HepG2 (cell line): ENCODE data around the gene WDR13. TPM values are rescaled to one million over a fixed set of nuclear protein-coding genes. Genes with fewer than 3 reads are reported as not detected.

Experiments used
- ATAC-seq: fragments of 200-7000 bp; cut with Tn5 transposase; 3 replicates; pipeline ENCODE4 v1.9.1; 2020; ENCODE audit warnings: mild to moderate bottlenecking, moderate library complexity
- BruUV-seq: library from RNA; stranded (reverse); fragments of 400-500 nt; replicated peaks from 2 replicates; lab custom pipeline; 2021; lab: Mats Ljungman, UMichigan
- CTCF ChIA-PET: fragments of 300-600 bp; formaldehyde crosslinking; extraction: SDS; loops from one replicate; lab custom pipeline; 2021; ENCODE audit warnings: low total read pairs, inconsistent platforms, low intra/inter-chr PET ratio; lab: Yijun Ruan, JAX
- POLR2A ChIA-PET: fragments of 350-600 bp; sonication (Branson Sonifier 250); formaldehyde crosslinking; loops from one replicate; lab custom pipeline; 2020; ENCODE audit warnings: antibody characterized with exemption, inconsistent platforms; lab: Yijun Ruan, JAX
- DNase-seq: peaks from one replicate; pipeline ENCODE4 v3.0.0-alpha.2; 2015; ENCODE audit warnings: low spot score
- FAIRE-seq: peaks from 3 replicates; lab custom pipeline; 2011; peaks lifted over from hg19 to GRCh38; lab: Jason Lieb, UNC
- H2AFZ ChIP-seq: one replicate; pipeline ENCODE4 v1.6.1; 2011; ENCODE audit warnings: low read length, inconsistent platforms
- H3K27ac ChIP-seq: fragments of 300-600 bp; 3 replicates; pipeline ENCODE4 v1.8.0; 2011; ENCODE audit warnings: mixed run types, mild to moderate bottlenecking, mixed read lengths, low read length, inconsistent platforms; ENCODE audit not compliant: insufficient read depth; ENCODE audit errors: extremely low read length
- H3K27me3 ChIP-seq, 2 experiments: fragments of 200-600 bp in 1 of 2; 2 replicates in 1 of 2; 3 replicates in 1 of 2; pipeline versions ENCODE4 v1.6.0 to v1.8.0; 2011; ENCODE audit warnings: low read length in 2 of 2, mild to moderate bottlenecking in 2 of 2, moderate library complexity in 2 of 2, inconsistent platforms in 1 of 2; ENCODE audit not compliant: insufficient read depth in 2 of 2, control insufficient read depth in 1 of 2
- H3K36me3 ChIP-seq, 2 experiments: fragments of 200-600 bp in 1 of 2; replicated peaks in 1 of 2; 2 replicates in 1 of 2; 3 replicates in 1 of 2; pipeline versions ENCODE4 v1.5.1 to v1.8.0; 2011; ENCODE audit warnings: low read length in 2 of 2, inconsistent platforms in 1 of 2; ENCODE audit not compliant: insufficient read depth in 2 of 2, control insufficient read depth in 1 of 2
- H3K4me1 ChIP-seq: 2 replicates; pipeline ENCODE4 v1.5.1; 2012; ENCODE audit warnings: low read length, inconsistent platforms; ENCODE audit not compliant: insufficient read depth
- H3K4me2 ChIP-seq: 2 replicates; pipeline ENCODE4 v1.6.0; 2011; ENCODE audit warnings: low read depth, low read length, inconsistent platforms
- H3K4me3 ChIP-seq, 3 experiments: fragments of 200-600 bp in 1 of 3; sonication (generic), shearing (Covaris generic) in 1 of 3; replicated peaks in 1 of 3; 2 replicates each; pipeline ENCODE4 v1.5.1; 2011 to 2016; ENCODE audit warnings: low read length in 3 of 3, inconsistent platforms in 2 of 3, low read depth in 2 of 3, mild to moderate bottlenecking in 2 of 3, control low read depth in 1 of 3, mixed read lengths in 1 of 3; ENCODE audit not compliant: insufficient read depth in 1 of 3
- H3K79me2 ChIP-seq: one replicate; pipeline ENCODE4 v1.6.1; 2011; ENCODE audit warnings: low read length, inconsistent platforms; ENCODE audit not compliant: insufficient read depth
- H3K9ac ChIP-seq: 2 replicates; pipeline ENCODE4 v1.6.0; 2011; ENCODE audit warnings: mild to moderate bottlenecking, low read depth, low read length, inconsistent platforms; ENCODE audit not compliant: insufficient read depth
- H3K9me3 ChIP-seq: 2 replicates; pipeline ENCODE4 v1.5.1; 2012; ENCODE audit warnings: mild to moderate bottlenecking, low read length
- H4K20me1 ChIP-seq: 2 replicates; pipeline ENCODE4 v1.6.0; 2011; ENCODE audit warnings: inconsistent platforms, mild to moderate bottlenecking, low read length, moderate library complexity; ENCODE audit not compliant: insufficient read depth
- ATAD3A ChIP-seq: sonication (generic); formaldehyde crosslinking; IDR thresholded peaks from 2 replicates; pipeline ENCODE4 v1.4.0; 2020; ENCODE audit warnings: missing genetic modification reagents
- ATF7 ChIP-seq, 2 experiments: fragments of 450-650 bp in 1 of 2; sonication (generic) in 1 of 2; formaldehyde crosslinking in 1 of 2; IDR thresholded peaks; 2 replicates each; pipeline versions ENCODE4 v1.4.0 to v1.6.1; 2016 to 2020; ENCODE audit warnings: antibody characterized with exemption in 1 of 2, mild to moderate bottlenecking in 1 of 2, missing genetic modification reagents in 1 of 2
- CREB1 ChIP-seq, 2 experiments: fragments of 450-650 bp in 1 of 2; IDR thresholded peaks; 2 replicates each; pipeline ENCODE4 v1.6.1; 2016 to 2017; ENCODE audit warnings: control low read depth in 1 of 2, mild to moderate bottlenecking in 1 of 2, missing compliant biosample characterization in 1 of 2, missing genetic modification characterization in 1 of 2
- CTCF ChIP-seq: sonication (generic); formaldehyde crosslinking; IDR thresholded peaks from 2 replicates; pipeline ENCODE4 v1.5.0; 2020; ENCODE audit warnings: mild to moderate bottlenecking, missing genetic modification reagents, moderate library complexity
- MEIS1 ChIP-seq: sonication (generic); formaldehyde crosslinking; IDR thresholded peaks from 2 replicates; pipeline ENCODE4 v1.9.0; 2021; ENCODE audit warnings: mild to moderate bottlenecking, missing genetic modification reagents, moderate library complexity, borderline replicate concordance
- NR0B2 ChIP-seq: sonication (generic); formaldehyde crosslinking; IDR thresholded peaks from 2 replicates; pipeline ENCODE4 v1.4.0; 2020; ENCODE audit warnings: mild to moderate bottlenecking, missing genetic modification reagents
- NR3C1 ChIP-seq: sonication (generic); formaldehyde crosslinking; IDR thresholded peaks from 2 replicates; pipeline ENCODE4 v1.4.0; 2020; ENCODE audit warnings: missing genetic modification reagents
- PATZ1 ChIP-seq: sonication (generic); formaldehyde crosslinking; IDR thresholded peaks from 2 replicates; pipeline ENCODE4 v1.4.0; 2020; ENCODE audit warnings: missing genetic modification reagents
- SSRP1 ChIP-seq: IDR thresholded peaks from 2 replicates; pipeline ENCODE4 v1.6.1; 2016; ENCODE audit warnings: control low read depth
- ZNF484 ChIP-seq: sonication (generic); formaldehyde crosslinking; IDR thresholded peaks from 2 replicates; pipeline ENCODE4 v1.5.1; 2020; ENCODE audit warnings: mild to moderate bottlenecking, low read depth, missing genetic modification reagents, borderline replicate concordance
- ZNF570 ChIP-seq: sonication (generic); formaldehyde crosslinking; IDR thresholded peaks from 2 replicates; pipeline ENCODE4 v1.4.0; 2020; ENCODE audit warnings: mild to moderate bottlenecking, missing genetic modification reagents, borderline replicate concordance
- ZNF7 ChIP-seq: IDR thresholded peaks from 2 replicates; pipeline ENCODE4 v1.6.1; 2016; ENCODE audit warnings: missing biosample characterization, missing genetic modification reagents
- whole genome bisulfite sequencing: methylation state at CpG from one replicate; pipeline ENCODE4 v1.1.6; 2017; ENCODE audit warnings: low lambda C conversion rate; 5-methylcytosine and 5-hydroxymethylcytosine counted together
- in situ Hi-C: cut with HindIII; loops from 2 replicates; pipeline ENCODE4 v1.10.0; 2017; ENCODE audit warnings: low pct_unique_long_range_greater_than_20kb; ENCODE audit not compliant: extremely low pct_ligation_motif_present
- intact Hi-C: fragments of 100-400 bp; cut with micrococcal nuclease; formaldehyde crosslinking; loops from one replicate; pipeline ENCODE4 v1.10.0; 2022; ENCODE audit not compliant: unreplicated experiment
- polyA plus RNA-seq, 8 experiments: library from polyadenylated mRNA; depleted of rRNA in 3 of 8; stranded (reverse) in 7 of 8; unstranded in 1 of 8; fragments of >200 nt; fragmentation: Illumina TruSeq in 4 of 8; extraction: Trizol in 4 of 8; gene quantifications; 2 replicates each; pipeline versions ENCODE4 v1.2.1 to v1.2.3, GENCODE V29; 2011 to 2016; ENCODE audit warnings: low read depth in 4 of 8, missing spikeins in 1 of 8, mixed read lengths in 1 of 8; ENCODE audit not compliant: insufficient read depth in 1 of 8
- total RNA-seq, 5 experiments: library from RNA; depleted of rRNA; stranded (reverse); fragments of >200 nt; fragmentation: Illumina TruSeq; extraction: Trizol; gene quantifications; 2 replicates each; pipeline ENCODE4 v1.2.3, GENCODE V29; 2016; ENCODE audit warnings: low read depth in 1 of 5

Gene WDR13
- total and polyA plus RNA-seq, 2 of the 13 experiments (the other 11 are each of a cell fraction or from before 2014, with no cell fraction given), result 28.7 to 37.1 TPM

GRCh38 chrX:48645669-48646068 lies 48.4 kb downstream of the WDR13 start:
- 58% methylated on average over 7 of the region's 7 CpGs for WGBS
- Histone ChIP-seq H3K9ac (no peak overlapping the region), H3K9me3 (no peaks in the 10 kb centered on the region), H2AFZ (no peak overlapping the region), H3K79me2 (no peaks in the 10 kb centered on the region), H3K36me3 (no peaks in the 10 kb centered on the region)
- POLR2A ChIA-PET, result no interaction called here
- intact Hi-C loops, result loop anchor here (5.0 kb wide), 1 partner anchor 272 kb away; the partner anchor contains the start of gene PIM2
- FAIRE-seq, result no peak
- no peak for ATAC-seq
- TF ChIP-seq ATF7 (IDR thresholded peaks at IDR 0.05) (peak; percentile 96), ATF7 (CRISPR knock-in tag; IDR thresholded peaks at IDR 0.05) (no peak), ATAD3A (no peak), CREB1 (IDR thresholded peaks at IDR 0.05) (peak; percentile 88), CREB1 (CRISPR knock-in tag; IDR thresholded peaks at IDR 0.05) (no peak)
- TF ChIP-seq, all 625 proteins: peak for 2
- no peaks in the 10 kb centered on the region for H4K20me1 ChIP-seq
- CTCF ChIA-PET, result no interaction called here
- no peak overlapping the region for H3K27ac ChIP-seq
- no peak overlapping the region for H3K4me2 ChIP-seq
- in situ Hi-C loops, result no loop called here
- no peaks in the 10 kb centered on the region for H3K27me3 ChIP-seq
- DNase-seq, result no peak
- no peaks in the 10 kb centered on the region for H3K4me1 ChIP-seq
- H3K4me3 ChIP-seq, result no peak overlapping the region
- BruUV-seq, result no TSS peak

GRCh38 chrX:48648336-48648751 lies 51.1 kb downstream of the WDR13 start:
- Histone ChIP-seq H3K9me3 (no peaks in the 10 kb centered on the region), H3K4me3 (no peak overlapping the region), H3K9ac (no peak overlapping the region), H3K27me3 (0 out of 5 replicates have a peak, but pooled peaks cover 0 to 3% of the 10 kb centered on the region in 2 experiments), H3K4me1 (no peaks in the 10 kb centered on the region), H3K4me2 (no peak overlapping the region), H3K36me3 (no peaks in the 10 kb centered on the region), H4K20me1 (no peaks in the 10 kb centered on the region), H3K79me2 (no peaks in the 10 kb centered on the region), H2AFZ (no peak overlapping the region), H3K27ac (no peak overlapping the region)
- ChIA-PET POLR2A (interaction anchor here (1.0 to 1.7 kb wide), 2 partner anchors 28 to 65 kb away, joined by 3 to 7 read pairs; no protein-coding TSS in a partner anchor), CTCF (interaction anchor here (1.4 kb wide), 1 partner anchor 185 kb away, joined by 3 read pairs; no protein-coding TSS in a partner anchor)
- in situ Hi-C loops (no loop called here), intact Hi-C loops (loop anchor here (5.0 kb wide), 1 partner anchor 269 kb away; the partner anchor contains the start of gene PIM2)
- 3% methylated on average over 3 of the region's 6 CpGs for WGBS
- FAIRE-seq, result peak; percentile 64
- BruUV-seq, result no TSS peak
- peak; percentile 69 for ATAC-seq
- peak; percentile 28 for DNase-seq
- no peak for TF ChIP-seq MEIS1 (CRISPR knock-in tag)
- TF ChIP-seq NR0B2 (CRISPR knock-in tag), result no peak
- TF ChIP-seq SSRP1 (CRISPR knock-in tag), result no peak
- no peak for TF ChIP-seq NR3C1 (CRISPR knock-in tag)
- no peak for TF ChIP-seq ZNF570 (CRISPR knock-in tag)
- TF ChIP-seq PATZ1, result no peak
- TF ChIP-seq CTCF (CRISPR knock-in tag), result peak; percentile 63
- no peak for TF ChIP-seq ZNF484
- no peak for TF ChIP-seq ZNF7
